Lung (tissue), 12 donors: ENCODE data around the gene EPHA8. TPM values are rescaled to one million over a fixed set of nuclear protein-coding genes. Genes with fewer than 3 reads are reported as not detected.

Experiments used
- ATAC-seq: fragments of 200-7000 bp; cut with Tn5 transposase; one replicate; pipeline ENCODE4 v1.9.1; 2020; ENCODE audit warnings: moderate number of reproducible peaks; ENCODE audit not compliant: insufficient read depth, low FRiP score
- DNase-seq, 3 donors: peaks; one replicate each; pipeline ENCODE4 v3.0.0-alpha.2; 2013 to 2017
- H3K27ac ChIP-seq, 2 donors: one replicate each; pipeline ENCODE4 v1.5.1; 2013; ENCODE audit warnings: mild to moderate bottlenecking in 2 of 2, moderate library complexity in 2 of 2, control low read depth in 1 of 2, inconsistent platforms in 1 of 2, low read depth in 1 of 2, low read length in 1 of 2
- H3K27me3 ChIP-seq, 3 donors: one replicate each; pipeline ENCODE4 v1.5.1; 2013; ENCODE audit warnings: low read length in 2 of 3; ENCODE audit not compliant: control insufficient read depth in 3 of 3, insufficient read depth in 3 of 3
- H3K36me3 ChIP-seq, 4 donors: one replicate each; pipeline ENCODE4 v1.5.1; 2013; ENCODE audit warnings: low read length in 4 of 4, mild to moderate bottlenecking in 1 of 4, moderate library complexity in 1 of 4; ENCODE audit not compliant: control insufficient read depth in 4 of 4, insufficient read depth in 4 of 4
- H3K4me1 ChIP-seq, 5 donors: one replicate each; pipeline ENCODE4 v1.5.1; 2013; ENCODE audit warnings: low read length in 5 of 5, mild to moderate bottlenecking in 2 of 5, moderate library complexity in 1 of 5; ENCODE audit not compliant: control insufficient read depth in 5 of 5, insufficient read depth in 5 of 5
- H3K4me3 ChIP-seq: one replicate; pipeline ENCODE4 v1.5.1; 2013; ENCODE audit warnings: mild to moderate bottlenecking, control low read depth, moderate library complexity
- H3K9ac ChIP-seq, 2 donors: one replicate each; pipeline ENCODE4 v1.5.1; 2013; ENCODE audit warnings: low read length in 2 of 2, control low read depth in 1 of 2; ENCODE audit not compliant: insufficient read depth in 1 of 2
- H3K9me3 ChIP-seq, 4 donors: one replicate each; pipeline ENCODE4 v1.5.1; 2013; ENCODE audit warnings: low read length in 3 of 4, mild to moderate bottlenecking in 1 of 4, moderate library complexity in 1 of 4; ENCODE audit not compliant: control insufficient read depth in 4 of 4, insufficient read depth in 3 of 4
- WGBS, 2 donors: extraction: QIAGEN DNeasy Blood & Tissue Kit; methylation state at CpG; one replicate each; pipeline ENCODE4 v1.1.7; 2013; 5-methylcytosine and 5-hydroxymethylcytosine counted together
- polyA plus RNA-seq, 2 donors: library from polyadenylated mRNA; stranded (reverse); fragments of 200-250 nt; gene quantifications; one replicate each; pipeline ENCODE4 v1.2.1, GENCODE V29; 2013
- total RNA-seq, 2 donors: library from RNA; depleted of rRNA in 1 of 2; stranded (reverse); fragments of >200 nt in 1 of 2; gene quantifications; one replicate each; pipeline ENCODE4 v1.2.1, GENCODE V29; 2014 to 2021
- TF ChIP-seq, protein P1 (sequence below): IDR thresholded peaks from 2 replicates; pipeline ENCODE4 v1.5.1; 2012; ENCODE audit warnings: mild to moderate bottlenecking; ENCODE audit errors: control extremely low read depth, extremely low read depth
- donor health status: control.
- donor health status: control.
- donor health status: Bipolar disorder and iron deficiency.
- donor health status: healthy.
- donor health status: DM: yes; HTN: yes; CAD: no.

EPHA8 gene
- total and polyA plus RNA-seq, 4 donors, result 0.01 TPM; not detected in 3

DNA sequence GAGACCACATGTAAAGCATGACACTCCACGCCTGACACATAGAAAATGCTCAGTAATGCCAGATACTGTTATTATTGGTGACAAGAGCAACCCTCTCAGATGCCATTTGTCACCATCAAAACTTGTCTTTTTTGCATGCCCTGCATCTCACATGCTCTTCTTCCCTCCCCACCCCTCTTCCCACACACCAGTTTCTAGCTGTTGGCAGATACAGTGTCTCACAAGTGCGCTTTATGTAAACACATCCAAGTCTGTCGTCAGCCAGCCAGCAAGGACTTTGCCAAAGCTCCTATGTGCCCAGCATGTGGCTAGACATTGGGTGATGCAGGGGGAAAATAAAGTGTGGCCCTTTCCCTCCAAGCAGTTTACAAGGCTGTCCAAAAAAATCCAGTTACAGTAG, 44.9 kb upstream of the EPHA8 start:
- peaks cover 0 to 3% (median 0%) of the 10 kb centered on the region in 5 donors for H3K4me1 ChIP-seq
- H3K27ac ChIP-seq, result no peak overlapping the region
- WGBS, 2 donors, result 68 to 87% methylated on average over 3 of the region's 3 CpGs
- peaks cover 32 to 56% (median 46%) of the 10 kb centered on the region in 4 donors for H3K36me3 ChIP-seq
- DNase-seq (no peak), ATAC-seq (no peak)
- TF ChIP-seq, protein P1, sequence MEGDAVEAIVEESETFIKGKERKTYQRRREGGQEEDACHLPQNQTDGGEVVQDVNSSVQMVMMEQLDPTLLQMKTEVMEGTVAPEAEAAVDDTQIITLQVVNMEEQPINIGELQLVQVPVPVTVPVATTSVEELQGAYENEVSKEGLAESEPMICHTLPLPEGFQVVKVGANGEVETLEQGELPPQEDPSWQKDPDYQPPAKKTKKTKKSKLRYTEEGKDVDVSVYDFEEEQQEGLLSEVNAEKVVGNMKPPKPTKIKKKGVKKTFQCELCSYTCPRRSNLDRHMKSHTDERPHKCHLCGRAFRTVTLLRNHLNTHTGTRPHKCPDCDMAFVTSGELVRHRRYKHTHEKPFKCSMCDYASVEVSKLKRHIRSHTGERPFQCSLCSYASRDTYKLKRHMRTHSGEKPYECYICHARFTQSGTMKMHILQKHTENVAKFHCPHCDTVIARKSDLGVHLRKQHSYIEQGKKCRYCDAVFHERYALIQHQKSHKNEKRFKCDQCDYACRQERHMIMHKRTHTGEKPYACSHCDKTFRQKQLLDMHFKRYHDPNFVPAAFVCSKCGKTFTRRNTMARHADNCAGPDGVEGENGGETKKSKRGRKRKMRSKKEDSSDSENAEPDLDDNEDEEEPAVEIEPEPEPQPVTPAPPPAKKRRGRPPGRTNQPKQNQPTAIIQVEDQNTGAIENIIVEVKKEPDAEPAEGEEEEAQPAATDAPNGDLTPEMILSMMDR, result no peak
- H3K9ac ChIP-seq, result no peak overlapping the region
- no peaks in the 10 kb centered on the region for H3K27me3 ChIP-seq
- no peaks in the 10 kb centered on the region for H3K9me3 ChIP-seq
- H3K4me3 ChIP-seq, result no peak overlapping the region

- no peaks in the 10 kb centered on the region for H3K27me3 ChIP-seq
- H3K4me1 ChIP-seq, result peaks cover 0 to 3% (median 0%) of the 10 kb centered on the region in 5 donors
- no peak overlapping the region for H3K27ac ChIP-seq
- no peaks in the 10 kb centered on the region for H3K9me3 ChIP-seq
- TF ChIP-seq, protein P1, result no peak
- H3K36me3 ChIP-seq, result peaks cover 26 to 61% (median 42%) of the 10 kb centered on the region in 4 donors
- H3K9ac ChIP-seq, result no peak overlapping the region
- 97 to 98% methylated on average over 9 of the region's 9 CpGs for WGBS, 2 donors
- no peak for DNase-seq
- no peak overlapping the region for H3K4me3 ChIP-seq
- ATAC-seq, result no peak
Observed at GRCh38 chr1:22520871-22521270, 42.4 kb upstream of the EPHA8 start.

- ATAC-seq (no peak), DNase-seq (no peak)
- Histone ChIP-seq H3K27ac (no peak overlapping the region), H3K9me3 (no peaks in the 10 kb centered on the region), H3K4me3 (no peak overlapping the region), H3K27me3 (no peaks in the 10 kb centered on the region), H3K4me1 (peaks cover 0 to 3% (median 0%) of the 10 kb centered on the region in 5 donors), H3K36me3 (peaks cover 26 to 68% (median 45%) of the 10 kb centered on the region in 4 donors), H3K9ac (no peak overlapping the region)
- 96 to 97% methylated on average over 4 of the region's 4 CpGs for WGBS, 2 donors
- TF ChIP-seq, protein P1, result no peak
Observed at GRCh38 chr1:22521692-22522091, 41.6 kb upstream of the EPHA8 start.

DNA sequence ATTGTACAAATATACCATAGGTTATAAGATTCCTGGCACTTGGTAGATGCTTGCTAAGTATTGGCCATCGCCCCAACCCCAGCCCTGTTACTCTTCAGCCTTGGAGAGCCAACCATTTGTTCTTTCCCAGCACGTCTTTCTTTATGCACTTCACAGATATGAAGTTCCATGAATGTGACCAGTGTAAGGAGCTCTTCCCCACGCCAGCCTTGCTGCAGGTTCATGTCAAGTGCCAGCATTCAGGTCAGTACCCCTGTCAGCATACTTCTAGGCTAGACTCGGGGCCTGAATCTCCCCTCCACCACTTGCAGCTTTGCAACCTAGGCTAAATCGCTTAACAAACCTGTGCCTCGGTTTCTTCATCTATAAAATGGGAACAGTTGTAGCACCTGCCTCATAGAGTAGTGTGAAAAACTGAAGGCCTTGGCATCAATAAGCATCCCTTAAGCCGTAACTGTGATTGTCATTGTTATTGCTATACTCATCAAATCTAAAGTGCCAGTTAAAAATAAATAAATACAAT, 41.0 kb upstream of the EPHA8 start:
- 97 to 99% methylated on average over 7 of the region's 7 CpGs for WGBS, 2 donors
- no peaks in the 10 kb centered on the region for H3K27me3 ChIP-seq
- H3K27ac ChIP-seq, result no peak overlapping the region
- ATAC-seq, result no peak
- peaks cover 26 to 70% (median 43%) of the 10 kb centered on the region in 4 donors for H3K36me3 ChIP-seq
- TF ChIP-seq, protein P1, result no peak
- H3K9ac ChIP-seq, result no peak overlapping the region
- H3K9me3 ChIP-seq, result no peaks in the 10 kb centered on the region
- H3K4me1 ChIP-seq, result peaks cover 0 to 3% (median 0%) of the 10 kb centered on the region in 5 donors
- H3K4me3 ChIP-seq, result no peak overlapping the region
- no peak for DNase-seq
